M059J (cell line): ENCODE results near the gene ZNF254. TPM values are rescaled to one million over a fixed set of nuclear protein-coding genes. Genes with fewer than 3 reads are reported as not detected.
A peak's percentile ranks its signal among the peaks of the same experiment; 100 is the strongest.
"Not testable (repeated sequence)": the region's sequence is repeated elsewhere in the genome, so short reads cannot be mapped to it uniquely, and the experiment has no call there.

Experiments used
- DNase-seq: peaks from one replicate; pipeline ENCODE4 v3.0.0-alpha.2; 2012; ENCODE audit warnings: low read depth
- total RNA-seq: library from RNA; depleted of rRNA; stranded (reverse); fragments of >200 nt; shearing (Covaris generic); gene quantifications from 2 replicates; pipeline ENCODE4 v1.2.3, GENCODE V29; 2014

ZNF254 gene
- total RNA-seq, 1 experiment from 2014 or later = 10.5 TPM

DNA sequence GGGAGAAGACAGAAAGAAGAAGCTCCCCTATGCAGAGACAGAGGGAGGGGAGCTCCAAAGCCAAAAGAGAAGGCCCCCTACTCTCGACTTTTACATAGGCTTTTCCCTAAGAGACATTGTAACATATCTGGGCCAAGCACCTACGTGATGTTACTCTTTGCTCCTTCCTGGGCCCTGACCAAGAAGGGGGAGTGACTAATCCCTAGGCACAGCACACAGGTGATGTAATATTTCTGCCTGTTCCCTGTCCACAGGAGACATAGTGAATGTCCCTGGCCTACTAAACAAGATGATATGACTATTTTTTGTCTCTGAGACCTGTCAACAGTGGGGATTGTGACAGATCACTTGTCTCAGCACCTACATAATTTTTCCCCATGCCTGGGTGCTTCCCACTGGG, 15.9 kb upstream of the ZNF254 start:
- DNase-seq = no peak

DNA sequence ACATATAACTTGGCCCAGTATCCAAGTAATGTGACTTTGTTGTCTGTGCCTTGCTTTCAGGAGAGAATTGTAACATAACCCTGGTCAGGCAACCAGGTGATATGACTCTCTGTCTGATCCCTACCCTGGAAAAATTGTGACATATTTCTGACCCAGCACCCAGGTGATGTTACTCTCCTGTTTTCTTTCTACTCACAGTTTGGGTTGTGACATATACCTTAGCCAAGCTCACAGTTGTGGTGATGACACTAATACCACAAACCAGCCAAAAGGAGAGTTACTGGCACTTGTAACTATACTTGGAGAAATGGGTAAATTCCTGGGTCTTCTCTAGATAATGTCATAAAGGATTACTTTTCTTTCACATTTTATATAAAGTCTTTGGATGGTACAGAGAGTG, 14.3 kb upstream of the ZNF254 start:
- no peak for DNase-seq

- DNase-seq = peak; percentile 8
Observed at GRCh38 chr19:24073807-24074206, 13.2 kb upstream of the ZNF254 start.

GRCh38 chr19:24074720-24075454, 12.1 kb upstream of the ZNF254 start:
- DNase-seq = peak; percentile 38

DNA sequence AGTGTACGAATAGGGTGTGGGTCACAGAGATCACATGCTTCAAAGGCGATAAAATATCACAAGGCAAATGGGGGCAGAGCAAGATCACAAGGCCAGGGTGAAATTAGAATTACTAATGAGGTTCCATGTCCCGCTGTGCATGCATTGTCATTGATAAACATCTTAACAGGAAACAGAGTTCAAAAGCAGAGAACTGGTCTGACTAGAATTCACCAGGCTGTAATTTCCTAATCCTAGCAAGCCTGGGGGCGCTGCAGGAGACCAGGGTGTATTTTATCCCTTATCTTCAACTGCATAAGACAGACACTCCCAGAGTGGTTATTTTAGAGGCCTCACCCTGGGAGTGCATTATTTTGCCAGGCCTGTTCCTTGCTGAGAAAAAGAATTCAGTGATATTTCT, 11.5 kb upstream of the ZNF254 start:
- DNase-seq = not testable (repeated sequence)

GRCh38 chr19:24078680-24079079, 8.3 kb upstream of the ZNF254 start:
- DNase-seq = no peak

- no peak for DNase-seq
Observed at GRCh38 chr19:24081056-24081455, 5.9 kb upstream of the ZNF254 start.

- no peak for DNase-seq
Observed at GRCh38 chr19:24098359-24098758, 11.4 kb downstream of the ZNF254 start.

GRCh38 chr19:24099829-24100228, 12.8 kb downstream of the ZNF254 start:
- DNase-seq = no peak

DNA sequence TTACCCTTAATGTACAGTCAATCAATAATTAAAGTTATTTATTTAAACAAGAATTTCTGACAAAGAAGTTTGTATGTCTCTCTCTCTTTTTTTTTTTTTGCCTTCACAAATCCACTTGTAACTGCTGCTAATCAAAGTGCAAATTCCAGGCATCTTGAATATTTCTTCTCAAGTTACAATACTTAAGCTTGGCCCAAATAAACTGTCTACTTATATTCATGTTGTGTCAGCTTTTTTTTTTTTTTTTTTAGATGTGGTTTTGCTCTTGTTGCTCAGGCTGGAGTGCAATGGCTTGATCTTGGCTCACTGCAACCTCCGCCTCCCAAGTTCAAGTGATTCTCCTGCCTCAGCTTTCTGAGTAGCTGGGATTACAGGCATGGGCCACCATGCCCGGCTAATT, 13.6 kb downstream of the ZNF254 start:
- not testable (repeated sequence) for DNase-seq

- DNase-seq = no peak
Observed at GRCh38 chr19:24101459-24102115, 14.6 kb downstream of the ZNF254 start.

DNA sequence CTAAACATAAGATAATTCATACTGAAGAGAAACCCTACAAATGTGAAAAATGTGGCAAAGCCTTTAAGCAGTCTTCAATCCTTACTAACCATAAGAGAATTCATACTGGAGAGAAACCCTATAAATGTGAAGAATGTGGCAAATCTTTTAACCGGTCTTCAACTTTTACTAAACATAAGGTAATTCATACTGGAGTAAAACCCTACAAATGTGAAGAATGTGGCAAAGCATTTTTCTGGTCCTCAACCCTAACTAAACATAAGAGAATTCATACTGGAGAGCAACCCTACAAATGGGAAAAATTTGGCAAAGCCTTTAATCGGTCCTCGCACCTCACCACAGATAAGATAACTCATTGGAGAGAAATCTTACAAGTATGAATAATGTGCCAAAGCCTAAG, 40.6 kb downstream of the ZNF254 start:
- DNase-seq = no peak

- DNase-seq = peak; percentile 80
Observed at GRCh38 chr19:24140099-24140498, 53.1 kb downstream of the ZNF254 start.

DNA sequence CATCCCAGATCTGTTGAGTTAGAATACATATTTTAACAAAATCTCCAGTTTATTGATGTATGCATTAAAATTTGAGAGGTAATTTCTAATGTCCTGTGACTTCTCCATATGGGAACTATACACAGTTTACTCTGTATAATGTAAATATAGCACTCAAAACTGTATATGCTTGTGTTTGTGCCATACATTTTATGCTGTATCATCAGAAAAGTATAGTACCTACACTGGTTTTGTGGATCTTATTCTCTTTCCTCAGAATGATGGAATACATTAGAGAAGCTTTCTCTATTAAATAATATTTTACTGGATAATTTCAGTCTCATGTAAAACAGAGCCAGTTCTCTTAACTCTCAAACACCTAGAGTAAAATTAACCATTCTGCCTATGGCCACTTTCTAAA, 53.6 kb downstream of the ZNF254 start:
- DNase-seq = no peak

GRCh38 chr19:24141612-24142011, 54.6 kb downstream of the ZNF254 start:
- DNase-seq = no peak

DNA sequence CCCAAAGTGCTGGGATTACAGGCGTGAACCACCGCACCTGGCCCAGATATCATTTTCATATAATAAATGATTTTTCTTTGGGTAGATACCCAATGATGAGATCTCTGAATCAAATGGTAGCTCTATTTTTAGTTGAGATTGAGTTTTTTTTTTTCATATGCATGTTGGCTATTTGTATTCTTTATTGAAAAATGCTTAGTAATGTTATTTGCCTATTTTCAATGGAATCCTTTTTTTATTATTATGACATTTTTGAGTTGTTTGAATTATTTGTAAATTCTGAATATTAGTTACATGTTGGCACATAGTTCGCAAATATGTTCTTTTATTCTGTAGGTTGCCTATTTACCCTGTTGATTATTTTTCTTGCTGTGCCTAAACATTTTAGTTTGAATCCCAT, 55.8 kb downstream of the ZNF254 start:
- DNase-seq = no peak

- peak; percentile 9 for DNase-seq
Observed at GRCh38 chr19:24159707-24160106, 72.7 kb downstream of the ZNF254 start.

DNA sequence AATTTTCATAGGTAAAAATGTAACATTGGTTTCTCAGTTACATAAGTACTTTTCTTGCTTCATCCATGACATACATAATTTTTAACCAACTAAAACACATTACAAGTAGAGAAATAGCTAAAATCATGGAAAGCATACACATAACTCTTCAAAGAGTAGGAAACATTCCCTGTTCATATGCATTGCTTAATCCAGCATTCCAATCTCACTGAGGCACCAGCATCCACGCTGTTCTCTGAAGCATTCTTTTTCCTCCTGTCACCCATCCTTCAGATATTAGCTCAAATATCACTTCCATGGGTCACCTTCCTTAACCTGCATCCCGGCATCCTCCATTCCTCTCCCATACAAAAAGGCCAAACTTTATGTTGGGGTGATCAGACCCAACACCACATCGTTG, 79.1 kb downstream of the ZNF254 start:
- no peak for DNase-seq

GRCh38 chr19:24173882-24174281, 86.9 kb downstream of the ZNF254 start:
- no peak for DNase-seq

DNA sequence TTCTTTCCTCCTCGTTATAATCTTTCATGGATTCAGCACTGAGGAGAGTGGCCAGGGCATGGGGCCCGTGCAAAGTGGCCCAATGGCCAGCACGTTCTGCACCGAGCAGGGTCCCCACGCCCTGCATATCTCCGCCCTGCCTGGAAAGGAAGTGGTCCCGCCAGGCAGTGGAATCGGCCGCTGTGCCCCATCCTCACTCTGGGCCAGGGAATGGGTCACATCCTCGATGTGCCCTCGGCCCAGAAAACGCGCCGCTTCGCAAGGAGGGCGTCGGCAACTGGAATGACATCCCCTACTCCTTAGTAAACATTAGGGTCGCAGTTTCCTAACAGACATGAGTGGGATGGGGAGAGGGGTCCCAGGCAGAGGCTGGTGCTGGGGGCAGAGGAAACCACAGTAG, 90.7 kb downstream of the ZNF254 start:
- DNase-seq = no peak

DNA sequence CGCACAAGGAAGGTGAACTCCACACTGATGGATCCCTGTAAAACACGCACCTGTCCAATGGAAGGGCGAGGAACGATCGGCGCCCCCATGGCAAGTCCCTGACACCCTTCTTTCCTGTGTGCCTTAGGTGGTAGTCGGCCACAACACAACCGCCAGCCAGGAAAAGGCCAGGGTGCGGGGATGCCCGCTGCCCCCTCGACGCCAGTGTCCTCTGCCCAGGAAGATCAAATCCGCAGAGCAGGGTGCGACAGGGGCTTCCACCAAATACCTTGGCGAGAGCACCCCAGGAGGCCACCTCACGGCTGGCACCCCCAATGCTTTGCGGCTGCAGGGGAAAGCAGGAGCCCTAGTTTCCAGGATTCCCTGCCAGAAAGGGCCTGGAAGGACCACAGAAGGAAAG, 91.2 kb downstream of the ZNF254 start:
- DNase-seq = no peak
